ENCODE results near the gene EEA1. TPM values are rescaled to one million over a fixed set of nuclear protein-coding genes. Genes with fewer than 3 reads are reported as not detected.

Gene EEA1
- total and polyA plus RNA-seq, 10 of the 15 experiments (the other 5 are each of a cell fraction or from before 2014, with no cell fraction given), result 5.5 to 40.3 (median 13.5) TPM

DNA sequence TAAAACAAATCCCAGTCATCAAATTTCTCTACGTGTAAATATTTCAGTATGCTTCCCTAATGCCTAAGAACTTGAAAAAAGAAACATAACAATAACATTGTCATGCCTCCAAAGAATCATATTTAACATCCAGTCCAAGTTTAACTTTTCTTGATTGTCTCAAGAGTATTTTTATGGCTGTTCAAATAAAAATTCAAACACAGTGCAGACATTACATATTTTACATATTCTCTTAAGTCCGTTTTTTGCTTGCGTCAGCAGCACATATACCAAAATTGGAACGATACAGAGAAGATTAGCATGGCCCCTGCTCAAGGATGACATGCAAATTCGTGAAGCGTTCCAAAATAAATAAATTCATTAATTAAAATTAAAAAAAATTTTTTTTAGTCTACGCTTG, 23.3 kb upstream of the EEA1 start:
- H3K79me2 ChIP-seq (ENCODE audit: control insufficient read depth, insufficient read depth, low read length), result no peaks in the 10 kb centered on the region
- H4K20me1 ChIP-seq (ENCODE audit: control insufficient read depth, insufficient read depth), result no peaks in the 10 kb centered on the region
- no peak for DNase-seq (ENCODE audit: low read depth, low spot score)
- TF ChIP-seq, protein P1, sequence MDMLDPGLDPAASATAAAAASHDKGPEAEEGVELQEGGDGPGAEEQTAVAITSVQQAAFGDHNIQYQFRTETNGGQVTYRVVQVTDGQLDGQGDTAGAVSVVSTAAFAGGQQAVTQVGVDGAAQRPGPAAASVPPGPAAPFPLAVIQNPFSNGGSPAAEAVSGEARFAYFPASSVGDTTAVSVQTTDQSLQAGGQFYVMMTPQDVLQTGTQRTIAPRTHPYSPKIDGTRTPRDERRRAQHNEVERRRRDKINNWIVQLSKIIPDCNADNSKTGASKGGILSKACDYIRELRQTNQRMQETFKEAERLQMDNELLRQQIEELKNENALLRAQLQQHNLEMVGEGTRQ (IDR thresholded peaks at IDR 0.05; ENCODE audit: borderline replicate concordance, low read depth, low read length), result no peak
- TF ChIP-seq LARP7 (IDR thresholded peaks at IDR 0.05), result no peak
- TF ChIP-seq DPF2 (IDR thresholded peaks at IDR 0.05), result no peak
- TF ChIP-seq HDGF (IDR thresholded peaks at IDR 0.05), result no peak
- no peak for TF ChIP-seq BACH1 (IDR thresholded peaks at IDR 0.05; ENCODE audit: borderline replicate concordance)
- no peak for TF ChIP-seq ZNF24 (IDR thresholded peaks at IDR 0.05)
- no peaks in the 10 kb centered on the region for H3K36me3 ChIP-seq (ENCODE audit: control insufficient read depth in 2 of 2, insufficient read depth in 2 of 2, low read length in 1 of 2)
- H3K27me3 ChIP-seq (replicated peaks in 1 of 2; ENCODE audit: control insufficient read depth in 2 of 2, insufficient read depth in 2 of 2, low read length in 1 of 2), result no peaks in the 10 kb centered on the region
- H3K27ac ChIP-seq (ENCODE audit: control insufficient read depth, insufficient read depth), result no peak overlapping the region
- intact Hi-C loops (cut with micrococcal nuclease; ENCODE audit: unreplicated experiment), result no loop called here
- no peak for ATAC-seq
- H3K9ac ChIP-seq (ENCODE audit: control insufficient read depth, insufficient read depth, low read length), result no peak overlapping the region
- ChIA-PET SMC1A (ENCODE audit: uncharacterized antibody, unreplicated experiment) (interaction anchor here (0.9 kb wide), 1 partner anchor 9 kb away, joined by 3 read pairs; no protein-coding TSS in a partner anchor), RAD21 (ENCODE audit: unreplicated experiment) (no interaction called here), POLR2A (no interaction called here), CTCF (no interaction called here)
- in situ Hi-C loops (cut with MboI), result loop anchor here (25.0 kb wide), 1 partner anchor 1860 kb away; no protein-coding TSS in a partner anchor
- BruUV-seq (replicated peaks), result no TSS peak
- WGBS (ENCODE audit: insufficient coverage, insufficient replicate concordance, low lambda C conversion rate, missing lambda C conversion rate), result 82% methylated on average over 7 of the region's 7 CpGs
- FAIRE-seq, result no peak
- no peak overlapping the region for H3K4me3 ChIP-seq
- H2AFZ ChIP-seq (ENCODE audit: control insufficient read depth, low read depth, low read length), result no peak overlapping the region
- peaks cover 16% of the 10 kb centered on the region; the same call in 2 of the 3 replicates for H3K9me3 ChIP-seq (replicated peaks; ENCODE audit: control insufficient read depth, insufficient read depth, low read length)
- no peaks in the 10 kb centered on the region for H3K4me1 ChIP-seq (ENCODE audit: control insufficient read depth, insufficient read depth, low read length)
- H3K4me2 ChIP-seq (ENCODE audit: control insufficient read depth, insufficient read depth), result no peak overlapping the region

DNA sequence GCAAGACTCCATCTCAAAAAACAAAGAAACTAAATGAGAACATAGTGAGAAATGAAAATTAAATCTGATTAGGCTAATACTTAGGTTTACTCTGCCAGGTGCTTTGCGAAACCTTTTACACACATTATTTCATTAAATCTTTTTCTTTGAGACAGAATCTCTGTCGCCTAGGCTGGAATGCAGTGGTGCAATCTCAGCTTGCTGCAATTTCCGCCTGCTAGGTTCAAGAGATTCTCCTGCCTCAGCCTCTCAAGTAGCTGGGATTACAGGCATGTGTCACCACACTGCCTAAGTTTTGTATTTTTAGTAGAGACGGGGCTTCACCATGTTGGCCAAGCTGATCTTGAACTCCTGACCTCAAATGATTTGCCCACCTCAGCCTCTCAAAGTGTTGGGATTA, 21.9 kb upstream of the EEA1 start:
- Histone ChIP-seq H2AFZ (ENCODE audit: control insufficient read depth, low read depth, low read length) (no peak overlapping the region), H3K9me3 (replicated peaks; ENCODE audit: control insufficient read depth, insufficient read depth, low read length) (peaks cover 13% of the 10 kb centered on the region; the same call in 2 of the 3 replicates), H3K4me2 (ENCODE audit: control insufficient read depth, insufficient read depth) (no peak overlapping the region), H3K79me2 (ENCODE audit: control insufficient read depth, insufficient read depth, low read length) (no peaks in the 10 kb centered on the region), H3K36me3 (ENCODE audit: control insufficient read depth in 2 of 2, insufficient read depth in 2 of 2, low read length in 1 of 2) (no peaks in the 10 kb centered on the region), H3K9ac (ENCODE audit: control insufficient read depth, insufficient read depth, low read length) (no peak overlapping the region), H4K20me1 (ENCODE audit: control insufficient read depth, insufficient read depth) (no peaks in the 10 kb centered on the region), H3K27me3 (replicated peaks in 1 of 2; ENCODE audit: control insufficient read depth in 2 of 2, insufficient read depth in 2 of 2, low read length in 1 of 2) (no peaks in the 10 kb centered on the region), H3K4me1 (ENCODE audit: control insufficient read depth, insufficient read depth, low read length) (no peaks in the 10 kb centered on the region), H3K27ac (ENCODE audit: control insufficient read depth, insufficient read depth) (no peak overlapping the region), H3K4me3 (no peak overlapping the region)
- FAIRE-seq (no peak), DNase-seq (ENCODE audit: low read depth, low spot score) (no peak), ATAC-seq (no peak)
- intact Hi-C loops (cut with micrococcal nuclease; ENCODE audit: unreplicated experiment) (no loop called here), in situ Hi-C loops (cut with MboI) (loop anchor here (25.0 kb wide), 1 partner anchor 1861 kb away; no protein-coding TSS in a partner anchor)
- WGBS (ENCODE audit: insufficient coverage, insufficient replicate concordance, low lambda C conversion rate, missing lambda C conversion rate), result 100% methylated on average over 4 of the region's 4 CpGs
- SMC1A ChIA-PET (ENCODE audit: uncharacterized antibody, unreplicated experiment), result no interaction called here
- RAD21 ChIA-PET (ENCODE audit: unreplicated experiment), result no interaction called here
- CTCF ChIA-PET, result no interaction called here
- POLR2A ChIA-PET, result interaction anchor here (0.8 kb wide), 1 partner anchor 22 kb away, joined by 3 read pairs; the partner anchor contains the start of gene EEA1
- BruUV-seq (replicated peaks), result no TSS peak
- no peak for TF ChIP-seq ZSCAN29 (IDR thresholded peaks at IDR 0.05)
- TF ChIP-seq NFXL1 (IDR thresholded peaks at IDR 0.05; ENCODE audit: borderline replicate concordance), result no peak
- TF ChIP-seq LARP7 (IDR thresholded peaks at IDR 0.05), result no peak
- TF ChIP-seq NRF1 (conservative IDR thresholded peaks at IDR 0.05; ENCODE audit: low read depth, low read length), result no peak
- TF ChIP-seq SPI1 (IDR thresholded peaks at IDR 0.05; ENCODE audit: borderline replicate concordance, insufficient read depth, low read depth, low read length), result no peak
- TF ChIP-seq BMI1 (IDR thresholded peaks at IDR 0.05; ENCODE audit: borderline replicate concordance), result no peak
- no peak for TF ChIP-seq BRCA1 (IDR thresholded peaks at IDR 0.05; ENCODE audit: low read depth, low read length)
- TF ChIP-seq BCL11A (IDR thresholded peaks at IDR 0.05; ENCODE audit: low read depth, low read length), result no peak
- no peak for TF ChIP-seq FOS (IDR thresholded peaks at IDR 0.05; ENCODE audit: borderline replicate concordance, extremely low read depth, insufficient read length)
- TF ChIP-seq, protein P2, sequence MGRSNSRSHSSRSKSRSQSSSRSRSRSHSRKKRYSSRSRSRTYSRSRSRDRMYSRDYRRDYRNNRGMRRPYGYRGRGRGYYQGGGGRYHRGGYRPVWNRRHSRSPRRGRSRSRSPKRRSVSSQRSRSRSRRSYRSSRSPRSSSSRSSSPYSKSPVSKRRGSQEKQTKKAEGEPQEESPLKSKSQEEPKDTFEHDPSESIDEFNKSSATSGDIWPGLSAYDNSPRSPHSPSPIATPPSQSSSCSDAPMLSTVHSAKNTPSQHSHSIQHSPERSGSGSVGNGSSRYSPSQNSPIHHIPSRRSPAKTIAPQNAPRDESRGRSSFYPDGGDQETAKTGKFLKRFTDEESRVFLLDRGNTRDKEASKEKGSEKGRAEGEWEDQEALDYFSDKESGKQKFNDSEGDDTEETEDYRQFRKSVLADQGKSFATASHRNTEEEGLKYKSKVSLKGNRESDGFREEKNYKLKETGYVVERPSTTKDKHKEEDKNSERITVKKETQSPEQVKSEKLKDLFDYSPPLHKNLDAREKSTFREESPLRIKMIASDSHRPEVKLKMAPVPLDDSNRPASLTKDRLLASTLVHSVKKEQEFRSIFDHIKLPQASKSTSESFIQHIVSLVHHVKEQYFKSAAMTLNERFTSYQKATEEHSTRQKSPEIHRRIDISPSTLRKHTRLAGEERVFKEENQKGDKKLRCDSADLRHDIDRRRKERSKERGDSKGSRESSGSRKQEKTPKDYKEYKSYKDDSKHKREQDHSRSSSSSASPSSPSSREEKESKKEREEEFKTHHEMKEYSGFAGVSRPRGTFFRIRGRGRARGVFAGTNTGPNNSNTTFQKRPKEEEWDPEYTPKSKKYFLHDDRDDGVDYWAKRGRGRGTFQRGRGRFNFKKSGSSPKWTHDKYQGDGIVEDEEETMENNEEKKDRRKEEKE (IDR thresholded peaks at IDR 0.05), result no peak
- no peak for TF ChIP-seq MEF2B (IDR thresholded peaks at IDR 0.05; ENCODE audit: partially characterized antibody, poor library complexity, severe bottlenecking)
- no peak for TF ChIP-seq POLR2A (IDR thresholded peaks at IDR 0.05; ENCODE audit: low read depth, low read length)
